Stimulated activated CD8-positive, alpha-beta memory T cell treated with anti-CD3 and anti-CD28 coated beads, Interleukin-12 subunit alpha, Interleukin-12 subunit beta, amount 100 ng/mL, for 1 hour (primary cell): ENCODE data around the gene JPH4.

ENCODE experiments used
- DNase-seq: peaks from one replicate; pipeline ENCODE4 v3.0.0-alpha.2; 2020; ENCODE audit warnings: low read depth

JPH4 gene

GRCh38 chr14:23579739-23580138 lies 1.1 kb upstream of the JPH4 start:
- DNase-seq = no peak

GRCh38 chr14:23579311-23579630 lies 681 bp upstream of the JPH4 start:
- DNase-seq = no peak

GRCh38 chr14:23577710-23578392 lies 739 bp downstream of the JPH4 start:
- no peak for DNase-seq

- DNase-seq = no peak
These were observed 1.4 kb downstream of the JPH4 start for GRCh38 chr14:23577004-23577681.

- DNase-seq = no peak
These were observed 5.1 kb downstream of the JPH4 start for GRCh38 chr14:23573384-23574015.

GRCh38 chr14:23572836-23573235 lies 5.8 kb downstream of the JPH4 start:
- DNase-seq = no peak

- no peak for DNase-seq
These were observed 6.1 kb downstream of the JPH4 start for GRCh38 chr14:23572524-23572828.

- no peak for DNase-seq
These were observed 6.7 kb downstream of the JPH4 start for GRCh38 chr14:23571701-23572523.

GRCh38 chr14:23570806-23571483 lies 7.6 kb downstream of the JPH4 start:
- no peak for DNase-seq

- DNase-seq = no peak
These were observed 9.0 kb downstream of the JPH4 start for GRCh38 chr14:23569443-23570151.

GRCh38 chr14:23568600-23569331 lies 9.8 kb downstream of the JPH4 start:
- no peak for DNase-seq

GRCh38 chr14:23568021-23568599 lies 10.5 kb downstream of the JPH4 start:
- DNase-seq = no peak

- peak; percentile 73 for DNase-seq
These were observed 11.2 kb downstream of the JPH4 start, which contains the start of gene AP1G2 for GRCh38 chr14:23567186-23568020. Gene AP1G2 (minus strand): TSS chr14:23567791. CDS start chr14:23567314, 477 bp downstream.

- DNase-seq = no peak
These were observed 11.8 kb downstream of the JPH4 start for GRCh38 chr14:23566778-23567185.

GRCh38 chr14:23566112-23566777 lies 12.3 kb downstream of the JPH4 start:
- DNase-seq = no peak

GRCh38 chr14:23565626-23566025 lies 13.0 kb downstream of the JPH4 start:
- DNase-seq = no peak

GRCh38 chr14:23564876-23565275 lies 13.7 kb downstream of the JPH4 start:
- DNase-seq = no peak

GRCh38 chr14:23564181-23564812 lies 14.3 kb downstream of the JPH4 start:
- no peak for DNase-seq
